Parathyroid adenoma (tissue), 2 donors: ENCODE measurements around the gene ADGRA3.

Source experiments
- H2AFZ ChIP-seq: fragments of 300-600 bp; sonication (generic); one replicate; pipeline ENCODE4 v1.7.0; 2017; ENCODE audit warnings: antibody characterized with exemption, mild to moderate bottlenecking
- H3K27ac ChIP-seq: fragments of 300-600 bp; sonication (generic); one replicate; pipeline ENCODE4 v1.7.0; 2017
- H3K27me3 ChIP-seq: fragments of 300-600 bp; sonication (generic); one replicate; pipeline ENCODE4 v1.7.0; 2017; ENCODE audit warnings: low read length; ENCODE audit not compliant: control insufficient read depth, insufficient read depth
- H3K36me3 ChIP-seq: fragments of 300-600 bp; sonication (generic); one replicate; pipeline ENCODE4 v1.7.0; 2017; ENCODE audit warnings: low read length; ENCODE audit not compliant: control insufficient read depth, insufficient read depth
- H3K4me1 ChIP-seq: fragments of 300-600 bp; sonication (generic); one replicate; pipeline ENCODE4 v1.7.0; 2017; ENCODE audit warnings: control low read depth
- H3K4me2 ChIP-seq: fragments of 300-600 bp; sonication (generic); one replicate; pipeline ENCODE4 v1.7.0; 2017; ENCODE audit warnings: low read length
- H3K4me3 ChIP-seq: fragments of 300-600 bp; sonication (generic); one replicate; pipeline ENCODE4 v1.7.0; 2017; ENCODE audit warnings: low read depth, low read length
- H3K79me2 ChIP-seq: fragments of 300-600 bp; sonication (generic); one replicate; pipeline ENCODE4 v1.7.0; 2017; ENCODE audit warnings: control low read depth
- H3K9ac ChIP-seq: fragments of 300-600 bp; sonication (generic); one replicate; pipeline ENCODE4 v1.7.0; 2017; ENCODE audit warnings: mild to moderate bottlenecking
- H3K9me3 ChIP-seq: fragments of 300-600 bp; sonication (generic); one replicate; pipeline ENCODE4 v1.7.0; 2017; ENCODE audit warnings: low read length; ENCODE audit not compliant: control insufficient read depth
- CTCF ChIP-seq: fragments of 300-600 bp; sonication (generic); IDR thresholded peaks from one replicate; pipeline ENCODE4 v1.7.0; 2017; ENCODE audit warnings: antibody characterized with exemption, mild to moderate bottlenecking
- donor health status: primary hyperparathyroidism.

ADGRA3 gene

DNA sequence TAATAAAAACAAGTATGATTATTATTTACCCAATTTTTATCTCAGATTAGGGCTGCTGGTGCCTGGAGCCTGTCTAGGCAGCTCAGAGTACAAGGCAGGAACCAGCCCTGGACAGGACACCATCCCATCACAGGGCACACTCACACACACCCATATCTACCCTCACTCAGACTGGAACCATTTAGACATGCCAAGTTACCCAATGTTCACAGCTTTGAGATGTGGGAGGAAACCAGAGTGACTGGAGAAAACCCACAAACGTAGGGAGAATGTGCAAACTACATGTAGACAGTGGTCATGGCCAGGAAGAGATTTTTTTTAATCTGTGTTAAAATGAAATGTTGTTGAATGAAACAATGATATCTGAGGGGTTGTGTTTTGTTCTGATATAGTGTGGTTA lies 35.7 kb upstream of the ADGRA3 start:
- no peaks in the 10 kb centered on the region for H3K27me3 ChIP-seq
- H3K27ac ChIP-seq, result no peak overlapping the region
- no peak overlapping the region for H2AFZ ChIP-seq
- no peak overlapping the region for H3K9ac ChIP-seq
- no peaks in the 10 kb centered on the region for H3K36me3 ChIP-seq
- no peaks in the 10 kb centered on the region for H3K79me2 ChIP-seq
- no peak for TF ChIP-seq CTCF
- no peak overlapping the region for H3K4me2 ChIP-seq
- no peaks in the 10 kb centered on the region for H3K9me3 ChIP-seq
- H3K4me1 ChIP-seq, result no peaks in the 10 kb centered on the region
- no peak overlapping the region for H3K4me3 ChIP-seq

- no peak overlapping the region for H2AFZ ChIP-seq
- no peak overlapping the region for H3K27ac ChIP-seq
- no peak overlapping the region for H3K4me3 ChIP-seq
- H3K4me1 ChIP-seq, result no peaks in the 10 kb centered on the region
- no peaks in the 10 kb centered on the region for H3K27me3 ChIP-seq
- no peak overlapping the region for H3K9ac ChIP-seq
- H3K4me2 ChIP-seq, result no peak overlapping the region
- no peaks in the 10 kb centered on the region for H3K79me2 ChIP-seq
- no peak for TF ChIP-seq CTCF
- no peaks in the 10 kb centered on the region for H3K36me3 ChIP-seq
- H3K9me3 ChIP-seq, result no peaks in the 10 kb centered on the region
Observed at GRCh38 chr4:22546299-22546698, 30.4 kb upstream of the ADGRA3 start.

DNA sequence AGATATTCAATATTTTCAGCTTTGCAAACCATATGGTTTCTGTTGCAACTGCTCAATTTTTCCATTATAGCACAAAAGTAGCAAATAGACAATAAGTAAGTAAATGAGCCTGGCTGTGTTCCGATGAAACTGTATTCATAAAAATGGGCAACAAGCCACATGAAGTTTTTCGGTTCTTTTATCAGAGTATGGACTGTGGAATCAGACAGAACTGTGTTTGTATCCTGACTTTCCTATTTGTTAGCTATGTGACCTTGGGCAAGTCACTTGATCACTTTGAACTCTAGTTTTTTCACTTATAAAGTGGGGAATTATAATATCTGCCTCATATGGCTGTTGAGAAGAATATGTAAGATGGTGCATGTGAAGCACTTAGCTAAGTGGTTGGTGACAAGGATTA lies 23.4 kb upstream of the ADGRA3 start:
- no peaks in the 10 kb centered on the region for H3K9me3 ChIP-seq
- no peak overlapping the region for H3K27ac ChIP-seq
- H3K4me1 ChIP-seq, result no peaks in the 10 kb centered on the region
- no peaks in the 10 kb centered on the region for H3K27me3 ChIP-seq
- no peak overlapping the region for H3K4me2 ChIP-seq
- H3K79me2 ChIP-seq, result no peaks in the 10 kb centered on the region
- no peak for TF ChIP-seq CTCF
- H3K4me3 ChIP-seq, result no peak overlapping the region
- H3K36me3 ChIP-seq, result no peaks in the 10 kb centered on the region
- H3K9ac ChIP-seq, result no peak overlapping the region
- H2AFZ ChIP-seq, result no peak overlapping the region

DNA sequence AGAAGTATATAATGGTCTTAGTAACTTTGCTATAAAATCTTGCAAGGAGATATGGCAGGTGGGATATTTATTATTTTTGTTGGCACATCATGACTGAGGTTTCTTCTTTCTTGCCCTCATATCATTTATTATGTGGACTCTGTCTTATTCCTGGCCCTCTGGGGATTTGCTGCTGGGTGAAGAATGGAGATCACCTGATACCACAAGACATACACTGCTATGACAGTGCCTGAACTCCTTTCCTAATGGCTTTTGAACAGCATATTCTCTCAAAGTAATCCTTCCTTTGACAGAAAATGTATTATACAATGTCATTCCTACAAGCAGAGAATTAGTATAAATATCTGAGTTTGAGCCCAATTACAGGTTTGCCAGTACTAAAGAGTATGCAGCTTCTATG lies 22.0 kb upstream of the ADGRA3 start:
- Histone ChIP-seq H3K4me3 (no peak overlapping the region), H3K9me3 (no peaks in the 10 kb centered on the region), H3K4me2 (no peak overlapping the region), H3K36me3 (no peaks in the 10 kb centered on the region), H3K4me1 (no peaks in the 10 kb centered on the region), H3K27ac (no peak overlapping the region), H2AFZ (no peak overlapping the region), H3K27me3 (no peaks in the 10 kb centered on the region), H3K79me2 (no peaks in the 10 kb centered on the region), H3K9ac (no peak overlapping the region)
- no peak for TF ChIP-seq CTCF

GRCh38 chr4:22534374-22534773 lies 18.5 kb upstream of the ADGRA3 start:
- H3K9ac ChIP-seq, result no peak overlapping the region
- no peak overlapping the region for H3K4me3 ChIP-seq
- H3K27me3 ChIP-seq, result no peaks in the 10 kb centered on the region
- no peaks in the 10 kb centered on the region for H3K79me2 ChIP-seq
- no peak for TF ChIP-seq CTCF
- H2AFZ ChIP-seq, result no peak overlapping the region
- H3K4me1 ChIP-seq, result no peaks in the 10 kb centered on the region
- no peaks in the 10 kb centered on the region for H3K36me3 ChIP-seq
- H3K9me3 ChIP-seq, result no peaks in the 10 kb centered on the region
- H3K27ac ChIP-seq, result no peak overlapping the region
- H3K4me2 ChIP-seq, result no peak overlapping the region
